Ishikawa (cell line): ENCODE results near the gene SEMA3E.

Experiments used
- CEBPB ChIP-seq: IDR thresholded peaks from 2 replicates; pipeline ENCODE4 v1.6.1; 2012
- CREB1 ChIP-seq: IDR thresholded peaks from 2 replicates; pipeline ENCODE4 v1.6.1; 2012; ENCODE audit warnings: low read depth
- EGR1 ChIP-seq: IDR thresholded peaks from 2 replicates; pipeline ENCODE4 v1.6.1; 2012
- EP300 ChIP-seq: IDR thresholded peaks from 2 replicates; pipeline ENCODE4 v1.6.1; 2012; ENCODE audit warnings: borderline replicate concordance
- FOXM1 ChIP-seq: IDR thresholded peaks from 2 replicates; pipeline ENCODE4 v1.6.1; 2012; ENCODE audit warnings: low read depth, borderline replicate concordance
- MAX ChIP-seq: IDR thresholded peaks from 2 replicates; pipeline ENCODE4 v1.6.1; 2012
- NFIC ChIP-seq: IDR thresholded peaks from 2 replicates; pipeline ENCODE4 v1.6.1; 2012
- RAD21 ChIP-seq: IDR thresholded peaks from 2 replicates; pipeline ENCODE4 v1.6.1; 2012; ENCODE audit warnings: low read depth
- REST ChIP-seq: IDR thresholded peaks from 2 replicates; pipeline ENCODE4 v1.6.1; 2012; ENCODE audit warnings: low read depth, mild to moderate bottlenecking
- TAF1 ChIP-seq: IDR thresholded peaks from 2 replicates; pipeline ENCODE4 v1.6.1; 2012; ENCODE audit warnings: low read depth, mild to moderate bottlenecking
- TCF12 ChIP-seq: IDR thresholded peaks from 2 replicates; pipeline ENCODE4 v1.6.1; 2012; ENCODE audit warnings: low read depth
- TEAD4 ChIP-seq: IDR thresholded peaks from 2 replicates; pipeline ENCODE4 v1.6.1; 2012
- YY1 ChIP-seq: IDR thresholded peaks from 2 replicates; pipeline ENCODE4 v1.6.1; 2012; ENCODE audit warnings: low read depth
- ZBTB7A ChIP-seq: IDR thresholded peaks from 2 replicates; pipeline ENCODE4 v1.6.1; 2012; ENCODE audit warnings: low read depth
- TF ChIP-seq, protein P1 (sequence below): IDR thresholded peaks from 2 replicates; pipeline ENCODE4 v1.6.1; 2012

The SEMA3E gene

GRCh38 chr7:83579740-83580139 is 69.2 kb downstream of the SEMA3E start:
- TF ChIP-seq NFIC, result no peak
- no peak for TF ChIP-seq ZBTB7A
- no peak for TF ChIP-seq TCF12
- TF ChIP-seq CREB1, result no peak
- TF ChIP-seq EGR1, result no peak
- no peak for TF ChIP-seq MAX
- no peak for TF ChIP-seq CEBPB
- TF ChIP-seq, protein P1, sequence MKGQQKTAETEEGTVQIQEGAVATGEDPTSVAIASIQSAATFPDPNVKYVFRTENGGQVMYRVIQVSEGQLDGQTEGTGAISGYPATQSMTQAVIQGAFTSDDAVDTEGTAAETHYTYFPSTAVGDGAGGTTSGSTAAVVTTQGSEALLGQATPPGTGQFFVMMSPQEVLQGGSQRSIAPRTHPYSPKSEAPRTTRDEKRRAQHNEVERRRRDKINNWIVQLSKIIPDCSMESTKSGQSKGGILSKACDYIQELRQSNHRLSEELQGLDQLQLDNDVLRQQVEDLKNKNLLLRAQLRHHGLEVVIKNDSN, result no peak
- TF ChIP-seq FOXM1, result no peak
- no peak for TF ChIP-seq EP300
- TF ChIP-seq REST, result no peak
- TF ChIP-seq TEAD4, result no peak
- no peak for TF ChIP-seq RAD21
- TF ChIP-seq TAF1, result no peak
- TF ChIP-seq YY1, result no peak

DNA sequence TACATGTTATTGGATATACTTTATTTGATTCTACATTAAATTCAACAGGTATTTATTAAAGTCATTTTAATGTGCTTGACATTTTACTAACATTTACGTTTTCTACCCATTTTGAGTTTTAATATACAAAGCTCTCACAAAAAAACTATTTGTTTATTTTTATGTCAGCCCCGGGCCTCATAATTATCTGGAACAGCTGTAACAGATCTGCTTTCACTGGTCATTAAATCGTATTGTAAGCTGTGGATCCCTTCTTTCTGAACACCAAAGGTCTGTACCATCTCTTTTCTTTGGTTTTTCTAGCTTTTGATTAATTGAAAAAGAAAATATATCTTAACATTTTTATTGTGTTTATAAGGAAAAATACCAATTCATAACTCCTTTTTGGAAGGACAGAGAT is 73.5 kb downstream of the SEMA3E start:
- TF ChIP-seq EGR1 (no peak), YY1 (no peak)

GRCh38 chr7:83574616-83575015 is 74.3 kb downstream of the SEMA3E start:
- TF ChIP-seq NFIC (no peak), FOXM1 (no peak), TAF1 (no peak), CREB1 (no peak), TEAD4 (no peak), CEBPB (no peak), MAX (no peak), EGR1 (no peak), TCF12 (no peak), YY1 (no peak), ZBTB7A (no peak), RAD21 (no peak), REST (no peak), EP300 (no peak)
- TF ChIP-seq, protein P1, result no peak

GRCh38 chr7:83562960-83563359 is 86.0 kb downstream of the SEMA3E start:
- TF ChIP-seq REST, result no peak
- TF ChIP-seq CEBPB, result no peak
- TF ChIP-seq TAF1, result no peak
- no peak for TF ChIP-seq RAD21
- no peak for TF ChIP-seq CREB1
- no peak for TF ChIP-seq MAX
- TF ChIP-seq, protein P1, result no peak
- TF ChIP-seq EP300, result no peak
- no peak for TF ChIP-seq NFIC
- no peak for TF ChIP-seq EGR1
- TF ChIP-seq FOXM1, result no peak
- no peak for TF ChIP-seq ZBTB7A
- TF ChIP-seq TEAD4, result no peak
- TF ChIP-seq YY1, result no peak
- TF ChIP-seq TCF12, result no peak
